Prostate gland (tissue), 2 donors: Measurements from ENCODE around the gene STAT5B.

ENCODE experiments used
- POLR2A ChIP-seq: fragments of 450-650 bp; IDR thresholded peaks from one replicate; pipeline ENCODE4 v1.6.1; 2016; ENCODE audit warnings: antibody characterized with exemption, mild to moderate bottlenecking
- TF ChIP-seq, protein P1 (sequence below), 4 experiments: fragments of 200-600 bp in 2 of 4; fragments of 450-650 bp in 2 of 4; sonication (generic) in 2 of 4; IDR thresholded peaks; 1 replicate in 3 of 4; 2 replicates in 1 of 4; pipeline ENCODE4 v1.5.1; 2016 to 2019; ENCODE audit warnings: antibody characterized with exemption in 4 of 4, mild to moderate bottlenecking in 2 of 4, moderate library complexity in 2 of 4

DNA sequence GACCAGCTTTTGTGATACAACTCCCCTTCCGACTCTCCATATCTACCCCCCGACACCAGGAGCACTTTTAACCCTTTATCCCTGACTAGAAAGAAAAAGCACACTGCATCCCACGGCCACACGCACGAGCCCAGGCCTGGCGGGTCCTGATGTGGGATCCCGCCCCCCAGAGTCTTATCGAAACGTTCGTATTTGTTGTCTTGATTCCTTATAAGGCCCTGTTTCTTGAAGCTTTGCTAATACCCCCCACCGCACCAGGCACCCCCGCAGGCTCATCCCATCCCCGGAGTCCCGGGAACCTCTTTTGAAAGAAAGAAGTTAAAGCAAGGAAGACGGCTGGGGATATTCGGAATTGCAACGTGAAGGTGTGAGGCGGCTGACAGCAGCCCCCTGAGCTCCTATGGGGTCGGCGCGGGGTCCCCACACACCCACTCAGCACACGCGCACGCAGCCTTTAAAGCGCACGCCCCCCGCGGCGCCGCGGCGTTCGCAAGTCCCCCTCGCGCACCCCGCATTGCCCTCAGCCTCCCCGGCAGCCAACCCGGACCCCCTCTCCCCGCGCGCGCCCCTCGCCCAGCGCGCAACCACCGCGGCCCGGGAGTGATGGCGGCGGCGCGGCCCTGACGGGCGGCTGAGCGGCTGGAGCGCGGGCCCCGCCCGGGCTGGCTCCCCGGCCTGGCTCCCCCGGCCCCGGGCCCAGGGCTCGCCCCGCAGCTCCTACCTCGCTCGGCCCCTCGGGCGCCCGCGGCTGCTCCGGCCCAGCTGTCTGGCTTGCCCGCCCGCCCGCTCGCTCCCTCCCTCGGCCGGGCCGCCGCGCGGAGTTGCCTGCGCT, 448 bp downstream of the STAT5B start:
- TF ChIP-seq, protein P1, sequence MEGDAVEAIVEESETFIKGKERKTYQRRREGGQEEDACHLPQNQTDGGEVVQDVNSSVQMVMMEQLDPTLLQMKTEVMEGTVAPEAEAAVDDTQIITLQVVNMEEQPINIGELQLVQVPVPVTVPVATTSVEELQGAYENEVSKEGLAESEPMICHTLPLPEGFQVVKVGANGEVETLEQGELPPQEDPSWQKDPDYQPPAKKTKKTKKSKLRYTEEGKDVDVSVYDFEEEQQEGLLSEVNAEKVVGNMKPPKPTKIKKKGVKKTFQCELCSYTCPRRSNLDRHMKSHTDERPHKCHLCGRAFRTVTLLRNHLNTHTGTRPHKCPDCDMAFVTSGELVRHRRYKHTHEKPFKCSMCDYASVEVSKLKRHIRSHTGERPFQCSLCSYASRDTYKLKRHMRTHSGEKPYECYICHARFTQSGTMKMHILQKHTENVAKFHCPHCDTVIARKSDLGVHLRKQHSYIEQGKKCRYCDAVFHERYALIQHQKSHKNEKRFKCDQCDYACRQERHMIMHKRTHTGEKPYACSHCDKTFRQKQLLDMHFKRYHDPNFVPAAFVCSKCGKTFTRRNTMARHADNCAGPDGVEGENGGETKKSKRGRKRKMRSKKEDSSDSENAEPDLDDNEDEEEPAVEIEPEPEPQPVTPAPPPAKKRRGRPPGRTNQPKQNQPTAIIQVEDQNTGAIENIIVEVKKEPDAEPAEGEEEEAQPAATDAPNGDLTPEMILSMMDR (IDR thresholded peaks at IDR 0.05) = no peak
- no peak for TF ChIP-seq POLR2A
